Measurements from ENCODE around the gene EVI5.
A peak's percentile ranks its signal among the peaks of the same experiment; 100 is the strongest.

Gene EVI5

GRCh38 chr1:92784639-92785500 is at the start of gene EVI5:
TSS of gene EVI5 (minus strand) at chr1:92785108. CDS start at chr1:92736546, 48,562 bp downstream.
- no peak for TF ChIP-seq CTCF (IDR thresholded peaks at IDR 0.05; ENCODE audit: borderline replicate concordance, control extremely low read depth, extremely low read depth, insufficient read depth, missing control alignments)
- DNase-seq (ENCODE audit: low spot score) = peak; percentile 95
- in situ Hi-C loops (cut with MboI; ENCODE audit: low sequenced_read_pairs, unreplicated experiment) = no loop called here

DNA sequence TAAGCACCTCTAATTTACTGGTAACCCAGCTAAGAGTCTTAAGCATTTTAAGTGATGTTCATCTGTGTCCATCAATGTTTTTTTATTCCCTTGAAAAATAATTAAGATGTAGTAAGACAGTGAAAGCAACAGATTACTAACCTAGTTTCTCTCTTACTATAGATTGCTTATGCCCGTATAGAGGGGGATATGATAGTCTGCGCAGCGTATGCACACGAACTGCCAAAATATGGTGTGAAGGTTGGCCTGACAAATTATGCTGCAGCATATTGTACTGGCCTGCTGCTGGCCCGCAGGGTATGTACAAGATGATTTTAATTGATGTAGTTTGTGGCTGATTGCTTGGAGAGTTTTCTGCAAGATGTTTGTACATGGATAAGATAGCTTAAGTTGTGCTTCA is 49.7 kb upstream of the EVI5 start:
- in situ Hi-C loops (cut with MboI; ENCODE audit: low sequenced_read_pairs, unreplicated experiment) = no loop called here
- DNase-seq (ENCODE audit: low spot score) = no peak
- no peak for TF ChIP-seq CTCF (IDR thresholded peaks at IDR 0.05; ENCODE audit: borderline replicate concordance, control extremely low read depth, extremely low read depth, insufficient read depth, missing control alignments)

DNA sequence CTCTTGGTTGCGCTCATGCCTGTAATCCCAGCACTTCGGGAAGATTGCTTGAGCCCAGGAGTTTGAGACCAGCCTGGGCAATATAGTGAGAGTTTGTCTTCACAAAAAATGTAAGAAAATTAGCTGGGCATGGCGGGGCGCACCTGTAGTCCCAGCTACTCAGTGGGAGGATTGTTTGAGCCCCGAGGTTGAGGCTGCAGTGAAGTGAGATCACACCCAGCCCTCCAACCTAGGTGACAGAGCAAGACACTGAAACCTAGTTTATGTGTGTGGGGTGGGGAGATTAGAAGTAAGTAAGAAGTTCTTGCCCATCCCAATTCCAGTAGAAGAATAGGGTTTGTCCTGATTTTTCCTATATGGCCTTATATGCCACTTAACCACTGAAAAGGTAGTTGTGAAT is 48.9 kb upstream of the EVI5 start:
- DNase-seq (ENCODE audit: low spot score) = no peak
- TF ChIP-seq CTCF (IDR thresholded peaks at IDR 0.05; ENCODE audit: borderline replicate concordance, control extremely low read depth, extremely low read depth, insufficient read depth, missing control alignments) = no peak
- in situ Hi-C loops (cut with MboI; ENCODE audit: low sequenced_read_pairs, unreplicated experiment) = no loop called here

DNA sequence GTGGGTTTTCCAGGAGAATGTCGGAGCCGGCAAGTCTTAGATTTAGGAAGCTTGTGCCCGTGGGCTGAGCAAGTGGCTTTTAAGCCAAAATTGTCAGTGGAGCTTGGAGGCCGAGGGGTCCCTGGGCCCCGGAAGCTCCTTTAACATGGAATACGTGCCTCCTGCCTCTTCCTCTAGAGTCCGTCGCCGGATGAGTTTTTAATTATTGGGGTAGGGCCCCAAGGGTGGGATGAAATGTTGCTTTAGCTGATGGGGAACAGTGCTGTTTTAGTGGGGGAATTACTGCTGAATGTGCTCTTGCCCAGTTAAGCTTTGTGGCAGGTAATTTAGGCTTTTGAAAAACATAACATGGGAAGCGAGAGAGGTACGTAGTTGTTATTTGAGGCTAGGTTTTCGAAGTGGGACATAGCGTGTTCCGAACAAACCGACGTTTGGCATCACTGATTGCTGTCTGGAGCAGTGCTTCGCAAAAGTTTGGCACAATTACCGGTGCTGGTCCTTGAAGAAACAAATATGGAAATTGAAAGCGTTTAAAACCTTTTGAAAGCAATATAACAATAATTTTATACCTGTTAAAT is 47.7 kb upstream of the EVI5 start:
- in situ Hi-C loops (cut with MboI; ENCODE audit: low sequenced_read_pairs, unreplicated experiment) = no loop called here
- DNase-seq (ENCODE audit: low spot score) = no peak
- TF ChIP-seq CTCF (IDR thresholded peaks at IDR 0.05; ENCODE audit: borderline replicate concordance, control extremely low read depth, extremely low read depth, insufficient read depth, missing control alignments) = no peak

- in situ Hi-C loops (cut with MboI; ENCODE audit: low sequenced_read_pairs, unreplicated experiment) = no loop called here
- TF ChIP-seq CTCF (IDR thresholded peaks at IDR 0.05; ENCODE audit: borderline replicate concordance, control extremely low read depth, extremely low read depth, insufficient read depth, missing control alignments) = peak; percentile 98
- peak; percentile 98 for DNase-seq (ENCODE audit: low spot score)
Measured at GRCh38 chr1:92831762-92832536, 47.0 kb upstream of the EVI5 start, which contains the start of gene RPL5. TSS of gene RPL5 (plus strand) at chr1:92832040. CDS start at chr1:92832115, 75 bp downstream.

DNA sequence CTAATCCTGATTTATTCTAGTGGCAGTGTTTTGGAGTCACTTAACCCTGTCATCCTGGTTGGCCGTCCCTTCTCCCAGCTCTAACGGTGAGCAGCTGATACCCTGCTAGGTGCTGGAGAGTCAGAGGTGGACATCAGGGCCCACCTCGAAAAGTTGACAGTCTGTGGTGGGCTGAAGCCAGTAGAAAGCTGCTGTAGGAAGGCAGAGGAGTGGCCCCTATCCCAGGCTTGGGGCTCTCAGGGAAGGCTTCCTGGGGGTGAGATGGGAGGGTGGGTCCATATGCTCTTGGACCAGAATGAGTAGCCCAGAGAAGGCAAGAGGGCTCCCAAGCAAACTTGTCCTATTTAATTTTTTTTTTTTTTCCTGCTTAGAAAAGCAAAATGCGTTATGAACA is 46.5 kb upstream of the EVI5 start:
- in situ Hi-C loops (cut with MboI; ENCODE audit: low sequenced_read_pairs, unreplicated experiment) = no loop called here
- TF ChIP-seq CTCF (IDR thresholded peaks at IDR 0.05; ENCODE audit: borderline replicate concordance, control extremely low read depth, extremely low read depth, insufficient read depth, missing control alignments) = no peak
- peak; percentile 37 for DNase-seq (ENCODE audit: low spot score)

All from GM13976 (cell line).